ENCODE measurements around the gene ROGDI.

DNA sequence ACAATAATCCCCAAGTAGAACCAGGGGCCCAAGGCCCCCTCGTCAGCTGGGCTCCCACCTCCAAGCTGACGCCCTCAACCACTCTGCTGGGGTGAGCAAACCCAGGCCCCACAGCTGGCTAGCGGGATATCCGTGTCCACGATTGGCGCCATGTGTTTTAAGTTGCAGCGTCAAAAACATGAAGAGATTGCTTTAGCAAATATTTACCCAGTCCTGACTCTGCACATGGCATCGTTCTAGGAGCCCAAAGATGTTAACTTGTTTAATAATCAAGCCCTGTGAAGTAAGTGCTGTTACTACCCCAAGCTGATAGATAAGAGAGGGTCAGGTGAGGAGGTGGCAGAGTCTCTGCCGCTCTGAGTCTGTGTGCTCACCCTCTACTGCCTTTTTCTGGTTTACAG, 13.9 kb downstream of the ROGDI start:
- TF ChIP-seq ATF7 (IDR thresholded peaks at IDR 0.05; ENCODE audit: low read depth), result no peak
- no peak for TF ChIP-seq EZH2 (IDR thresholded peaks at IDR 0.05; ENCODE audit: borderline replicate concordance, control insufficient read depth, low read depth, low read length)
